ENCODE data around the gene ALLC.

Gene ALLC

GRCh38 chr2:3650140-3650920, 7.7 kb upstream of the ALLC start:
- no peaks in the 10 kb centered on the region for H3K9me3 ChIP-seq (ENCODE audit: control insufficient read depth, insufficient read depth, low read length)
- no peak overlapping the region for H3K4me3 ChIP-seq (ENCODE audit: low read depth, low read length)
- H3K9ac ChIP-seq (ENCODE audit: low read depth, low read length) = no peak overlapping the region
- no peak overlapping the region for H3K27ac ChIP-seq (ENCODE audit: low read depth, low read length)
- no peaks in the 10 kb centered on the region for H3K27me3 ChIP-seq (ENCODE audit: control insufficient read depth, insufficient read depth, low read length)
- H3K36me3 ChIP-seq (ENCODE audit: control insufficient read depth, insufficient read depth, low read length) = no peaks in the 10 kb centered on the region
- H3K4me1 ChIP-seq (ENCODE audit: control insufficient read depth, insufficient read depth, low read length) = peaks cover 7% of the 10 kb centered on the region

- Histone ChIP-seq H3K27ac (ENCODE audit: low read depth, low read length) (peak overlapping the region; percentile 89), H3K9me3 (ENCODE audit: control insufficient read depth, insufficient read depth, low read length) (no peaks in the 10 kb centered on the region), H3K36me3 (ENCODE audit: control insufficient read depth, insufficient read depth, low read length) (no peaks in the 10 kb centered on the region), H3K27me3 (ENCODE audit: control insufficient read depth, insufficient read depth, low read length) (no peaks in the 10 kb centered on the region), H3K4me1 (ENCODE audit: control insufficient read depth, insufficient read depth, low read length) (peaks cover 10% of the 10 kb centered on the region), H3K9ac (ENCODE audit: low read depth, low read length) (peak overlapping the region; percentile 41), H3K4me3 (ENCODE audit: low read depth, low read length) (peak overlapping the region; percentile 39)
Measured at GRCh38 chr2:3651691-3652648, 6.0 kb upstream of the ALLC start.

- H3K9me3 ChIP-seq (ENCODE audit: control insufficient read depth, insufficient read depth, low read length) = no peaks in the 10 kb centered on the region
- no peak overlapping the region for H3K9ac ChIP-seq (ENCODE audit: low read depth, low read length)
- H3K4me1 ChIP-seq (ENCODE audit: control insufficient read depth, insufficient read depth, low read length) = peaks cover 15% of the 10 kb centered on the region
- H3K27me3 ChIP-seq (ENCODE audit: control insufficient read depth, insufficient read depth, low read length) = no peaks in the 10 kb centered on the region
- H3K27ac ChIP-seq (ENCODE audit: low read depth, low read length) = no peak overlapping the region
- no peak overlapping the region for H3K4me3 ChIP-seq (ENCODE audit: low read depth, low read length)
- no peaks in the 10 kb centered on the region for H3K36me3 ChIP-seq (ENCODE audit: control insufficient read depth, insufficient read depth, low read length)
Measured at GRCh38 chr2:3652896-3653625, 4.9 kb upstream of the ALLC start.

GRCh38 chr2:3654011-3654410, 4.0 kb upstream of the ALLC start:
- Histone ChIP-seq H3K27me3 (ENCODE audit: control insufficient read depth, insufficient read depth, low read length) (no peaks in the 10 kb centered on the region), H3K4me1 (ENCODE audit: control insufficient read depth, insufficient read depth, low read length) (peaks cover 17% of the 10 kb centered on the region), H3K4me3 (ENCODE audit: low read depth, low read length) (no peak overlapping the region), H3K27ac (ENCODE audit: low read depth, low read length) (no peak overlapping the region), H3K9ac (ENCODE audit: low read depth, low read length) (no peak overlapping the region), H3K9me3 (ENCODE audit: control insufficient read depth, insufficient read depth, low read length) (no peaks in the 10 kb centered on the region), H3K36me3 (ENCODE audit: control insufficient read depth, insufficient read depth, low read length) (no peaks in the 10 kb centered on the region)

- Histone ChIP-seq H3K4me3 (ENCODE audit: low read depth, low read length) (no peak overlapping the region), H3K4me1 (ENCODE audit: control insufficient read depth, insufficient read depth, low read length) (peaks cover 20% of the 10 kb centered on the region), H3K27ac (ENCODE audit: low read depth, low read length) (no peak overlapping the region), H3K9ac (ENCODE audit: low read depth, low read length) (no peak overlapping the region), H3K9me3 (ENCODE audit: control insufficient read depth, insufficient read depth, low read length) (no peaks in the 10 kb centered on the region), H3K36me3 (ENCODE audit: control insufficient read depth, insufficient read depth, low read length) (no peaks in the 10 kb centered on the region), H3K27me3 (ENCODE audit: control insufficient read depth, insufficient read depth, low read length) (no peaks in the 10 kb centered on the region)
Measured at GRCh38 chr2:3654531-3655225, 3.3 kb upstream of the ALLC start.

- Histone ChIP-seq H3K9ac (ENCODE audit: low read depth, low read length) (no peak overlapping the region), H3K4me3 (ENCODE audit: low read depth, low read length) (no peak overlapping the region), H3K4me1 (ENCODE audit: control insufficient read depth, insufficient read depth, low read length) (peaks cover 20% of the 10 kb centered on the region), H3K36me3 (ENCODE audit: control insufficient read depth, insufficient read depth, low read length) (no peaks in the 10 kb centered on the region), H3K9me3 (ENCODE audit: control insufficient read depth, insufficient read depth, low read length) (no peaks in the 10 kb centered on the region), H3K27ac (ENCODE audit: low read depth, low read length) (no peak overlapping the region), H3K27me3 (ENCODE audit: control insufficient read depth, insufficient read depth, low read length) (no peaks in the 10 kb centered on the region)
Measured at GRCh38 chr2:3655871-3656761, 1.9 kb upstream of the ALLC start.

GRCh38 chr2:3656762-3657721, 958 bp upstream of the ALLC start:
- no peak overlapping the region for H3K4me3 ChIP-seq (ENCODE audit: low read depth, low read length)

GRCh38 chr2:3659447-3660432, 1.7 kb downstream of the ALLC start:
- peak overlapping the region; percentile 51 for H3K27ac ChIP-seq (ENCODE audit: low read depth, low read length)
- H3K36me3 ChIP-seq (ENCODE audit: control insufficient read depth, insufficient read depth, low read length) = no peaks in the 10 kb centered on the region
- no peaks in the 10 kb centered on the region for H3K27me3 ChIP-seq (ENCODE audit: control insufficient read depth, insufficient read depth, low read length)
- no peak overlapping the region for H3K4me3 ChIP-seq (ENCODE audit: low read depth, low read length)
- peaks cover 17% of the 10 kb centered on the region for H3K4me1 ChIP-seq (ENCODE audit: control insufficient read depth, insufficient read depth, low read length)
- no peaks in the 10 kb centered on the region for H3K9me3 ChIP-seq (ENCODE audit: control insufficient read depth, insufficient read depth, low read length)
- no peak overlapping the region for H3K9ac ChIP-seq (ENCODE audit: low read depth, low read length)

More at GRCh38 chr2:3656762-3657721, 958 bp upstream of the ALLC start:
- Histone ChIP-seq H3K9ac (ENCODE audit: low read depth, low read length) (no peak overlapping the region), H3K36me3 (ENCODE audit: control insufficient read depth, insufficient read depth, low read length) (no peaks in the 10 kb centered on the region), H3K9me3 (ENCODE audit: control insufficient read depth, insufficient read depth, low read length) (no peaks in the 10 kb centered on the region), H3K27me3 (ENCODE audit: control insufficient read depth, insufficient read depth, low read length) (no peaks in the 10 kb centered on the region), H3K27ac (ENCODE audit: low read depth, low read length) (no peak overlapping the region), H3K4me1 (ENCODE audit: control insufficient read depth, insufficient read depth, low read length) (peaks cover 15% of the 10 kb centered on the region)
